ENCODE data around the gene FETUB.

Gene FETUB

GRCh38 chr3:186639778-186640472, at the start of gene FETUB:
Gene FETUB (plus strand): TSS chr3:186640399. CDS start chr3:186640461, 62 bp downstream.
- no peak for DNase-seq (ENCODE audit: low read depth)

GRCh38 chr3:186590580-186591295, 49.5 kb upstream of the FETUB start:
- DNase-seq (ENCODE audit: low read depth), result no peak

- DNase-seq (ENCODE audit: low read depth), result no peak
These were observed 47.5 kb upstream of the FETUB start for GRCh38 chr3:186592682-186593081.

GRCh38 chr3:186593862-186594261, 46.3 kb upstream of the FETUB start:
- no peak for DNase-seq (ENCODE audit: low read depth)

- DNase-seq (ENCODE audit: low read depth), result no peak
These were observed 45.5 kb upstream of the FETUB start for GRCh38 chr3:186594591-186595113.

- peak; percentile 8 for DNase-seq (ENCODE audit: low read depth)
These were observed 43.5 kb upstream of the FETUB start for GRCh38 chr3:186596568-186597287.

- DNase-seq (ENCODE audit: low read depth), result peak; percentile 17
These were observed 42.0 kb upstream of the FETUB start for GRCh38 chr3:186598108-186598784.

GRCh38 chr3:186598794-186599141, 41.4 kb upstream of the FETUB start:
- DNase-seq (ENCODE audit: low read depth), result no peak

GRCh38 chr3:186599142-186599784, 40.9 kb upstream of the FETUB start:
- DNase-seq (ENCODE audit: low read depth), result no peak

- DNase-seq (ENCODE audit: low read depth), result no peak
These were observed 40.4 kb upstream of the FETUB start for GRCh38 chr3:186599785-186600166.

- DNase-seq (ENCODE audit: low read depth), result no peak
These were observed 39.3 kb upstream of the FETUB start for GRCh38 chr3:186600896-186601295.

- DNase-seq (ENCODE audit: low read depth), result no peak
These were observed 37.0 kb upstream of the FETUB start for GRCh38 chr3:186603159-186603558.

- no peak for DNase-seq (ENCODE audit: low read depth)
These were observed 35.1 kb upstream of the FETUB start for GRCh38 chr3:186605078-186605477.

GRCh38 chr3:186605561-186606545, 34.3 kb upstream of the FETUB start:
- DNase-seq (ENCODE audit: low read depth), result no peak

GRCh38 chr3:186608624-186609215, 31.5 kb upstream of the FETUB start:
- DNase-seq (ENCODE audit: low read depth), result no peak

GRCh38 chr3:186609247-186609868, 30.8 kb upstream of the FETUB start:
- DNase-seq (ENCODE audit: low read depth), result peak; percentile 41

- no peak for DNase-seq (ENCODE audit: low read depth)
These were observed 28.1 kb upstream of the FETUB start for GRCh38 chr3:186612065-186612464.

GRCh38 chr3:186612721-186613636, 27.2 kb upstream of the FETUB start, which contains the start of gene AHSG:
Gene AHSG (plus strand): TSS chr3:186613060. CDS start chr3:186613142, 82 bp downstream.
- DNase-seq (ENCODE audit: low read depth), result no peak

All from ELR (cell line).